GM06990 (cell line): ENCODE measurements around the gene DHDDS.
A peak's percentile ranks its signal among the peaks of the same experiment; 100 is the strongest.
"Not testable (repeated sequence)": the region's sequence is repeated elsewhere in the genome, so short reads cannot be mapped to it uniquely, and the experiment has no call there.

Experiments
- DNase-seq: peaks from one replicate; pipeline ENCODE4 v3.0.0-alpha.2; 2011; ENCODE audit not compliant: insufficient read length; ENCODE audit errors: extremely low read depth
- H3K27me3 ChIP-seq: replicated peaks from 2 replicates; pipeline ENCODE4 v1.6.0; 2011; ENCODE audit warnings: low read length; ENCODE audit not compliant: control insufficient read depth, insufficient read depth
- H3K36me3 ChIP-seq: 2 replicates; pipeline ENCODE4 v1.5.1; 2011; ENCODE audit warnings: low read length; ENCODE audit not compliant: control insufficient read depth, insufficient read depth
- H3K4me3 ChIP-seq: replicated peaks from 2 replicates; pipeline ENCODE4 v1.5.1; 2011; ENCODE audit warnings: low read depth, mild to moderate bottlenecking, control low read depth, low read length
- TF ChIP-seq, protein P1 (sequence below): IDR thresholded peaks from 2 replicates; pipeline ENCODE4 v1.5.1; 2011; ENCODE audit warnings: low read length, control low read depth, mild to moderate bottlenecking, inconsistent platforms; ENCODE audit not compliant: insufficient read depth, poor library complexity, severe bottlenecking

DHDDS gene, protein sequence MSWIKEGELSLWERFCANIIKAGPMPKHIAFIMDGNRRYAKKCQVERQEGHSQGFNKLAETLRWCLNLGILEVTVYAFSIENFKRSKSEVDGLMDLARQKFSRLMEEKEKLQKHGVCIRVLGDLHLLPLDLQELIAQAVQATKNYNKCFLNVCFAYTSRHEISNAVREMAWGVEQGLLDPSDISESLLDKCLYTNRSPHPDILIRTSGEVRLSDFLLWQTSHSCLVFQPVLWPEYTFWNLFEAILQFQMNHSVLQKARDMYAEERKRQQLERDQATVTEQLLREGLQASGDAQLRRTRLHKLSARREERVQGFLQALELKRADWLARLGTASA

DNA sequence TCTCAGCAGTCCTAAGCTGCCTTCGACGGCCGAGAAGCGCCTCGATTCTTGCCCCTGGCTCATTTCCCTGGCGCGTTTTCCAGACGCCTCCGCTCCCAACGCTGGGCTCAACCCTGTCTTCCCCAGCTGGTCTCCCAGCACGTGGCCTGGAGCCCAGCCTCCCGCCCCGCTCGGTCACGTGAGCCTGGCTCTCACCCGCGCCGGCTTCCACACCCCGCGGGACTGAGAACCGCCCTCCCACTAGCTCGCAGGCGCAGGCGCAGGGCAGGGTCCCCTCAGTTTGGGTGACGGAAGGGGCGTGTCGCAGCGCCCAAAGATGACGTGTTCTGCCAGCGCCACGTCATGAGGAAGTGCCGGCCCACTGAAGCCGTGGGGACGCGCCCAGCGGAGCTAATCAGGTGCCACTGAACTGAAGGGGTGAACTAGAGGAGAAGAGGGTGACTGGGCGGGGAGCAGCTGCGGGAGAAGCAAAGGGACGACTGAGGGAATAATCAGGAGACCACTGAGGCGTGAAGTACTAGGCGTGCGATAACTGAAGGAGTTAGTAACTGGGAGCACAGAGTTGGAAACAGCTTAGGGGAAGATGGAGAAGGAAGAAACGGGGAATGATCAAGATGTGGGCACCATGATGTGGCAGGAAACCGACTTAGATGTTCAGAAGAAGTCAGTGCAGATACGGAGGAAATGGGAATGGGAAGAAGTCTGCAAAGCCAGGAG lies at the start of gene DHDDS:
Gene DHDDS, plus strand, starts transcription at position 343 of the 717 bp plus-strand sequence. CDS start 625 bp downstream, outside the sequence.
- H3K4me3 ChIP-seq: peak within 1 kb of the TSS; percentile 87
- TF ChIP-seq, protein P1, sequence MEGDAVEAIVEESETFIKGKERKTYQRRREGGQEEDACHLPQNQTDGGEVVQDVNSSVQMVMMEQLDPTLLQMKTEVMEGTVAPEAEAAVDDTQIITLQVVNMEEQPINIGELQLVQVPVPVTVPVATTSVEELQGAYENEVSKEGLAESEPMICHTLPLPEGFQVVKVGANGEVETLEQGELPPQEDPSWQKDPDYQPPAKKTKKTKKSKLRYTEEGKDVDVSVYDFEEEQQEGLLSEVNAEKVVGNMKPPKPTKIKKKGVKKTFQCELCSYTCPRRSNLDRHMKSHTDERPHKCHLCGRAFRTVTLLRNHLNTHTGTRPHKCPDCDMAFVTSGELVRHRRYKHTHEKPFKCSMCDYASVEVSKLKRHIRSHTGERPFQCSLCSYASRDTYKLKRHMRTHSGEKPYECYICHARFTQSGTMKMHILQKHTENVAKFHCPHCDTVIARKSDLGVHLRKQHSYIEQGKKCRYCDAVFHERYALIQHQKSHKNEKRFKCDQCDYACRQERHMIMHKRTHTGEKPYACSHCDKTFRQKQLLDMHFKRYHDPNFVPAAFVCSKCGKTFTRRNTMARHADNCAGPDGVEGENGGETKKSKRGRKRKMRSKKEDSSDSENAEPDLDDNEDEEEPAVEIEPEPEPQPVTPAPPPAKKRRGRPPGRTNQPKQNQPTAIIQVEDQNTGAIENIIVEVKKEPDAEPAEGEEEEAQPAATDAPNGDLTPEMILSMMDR: no peak
- no peaks in the 10 kb centered on the region; the same call in 1 of the 2 replicates for H3K36me3 ChIP-seq
- DNase-seq: peak; percentile 97
- H3K27me3 ChIP-seq: no peaks in the 10 kb centered on the region

DNA sequence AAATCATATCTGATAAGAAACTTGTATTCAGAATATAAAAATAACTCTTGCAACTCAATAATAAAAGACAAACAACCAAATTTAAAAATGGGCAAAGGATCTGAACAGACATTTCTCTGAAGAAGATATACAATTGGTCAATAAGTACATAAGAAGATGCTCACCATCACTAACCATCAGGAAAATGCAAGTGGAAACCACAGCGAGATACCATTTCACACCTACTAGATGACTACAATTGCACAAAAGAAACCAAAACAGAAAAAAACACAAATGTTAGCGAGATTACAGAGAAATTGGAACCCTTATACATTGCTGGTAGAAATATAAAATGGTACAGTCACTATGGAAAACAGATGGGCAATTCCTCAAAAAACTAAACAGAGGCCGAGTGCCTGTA lies 48.0 kb upstream of the DHDDS start:
- TF ChIP-seq, protein P1: no peak
- DNase-seq: no peak
- Histone ChIP-seq H3K36me3 (no peaks in the 10 kb centered on the region), H3K4me3 (no peak overlapping the region), H3K27me3 (no peaks in the 10 kb centered on the region)

DNA sequence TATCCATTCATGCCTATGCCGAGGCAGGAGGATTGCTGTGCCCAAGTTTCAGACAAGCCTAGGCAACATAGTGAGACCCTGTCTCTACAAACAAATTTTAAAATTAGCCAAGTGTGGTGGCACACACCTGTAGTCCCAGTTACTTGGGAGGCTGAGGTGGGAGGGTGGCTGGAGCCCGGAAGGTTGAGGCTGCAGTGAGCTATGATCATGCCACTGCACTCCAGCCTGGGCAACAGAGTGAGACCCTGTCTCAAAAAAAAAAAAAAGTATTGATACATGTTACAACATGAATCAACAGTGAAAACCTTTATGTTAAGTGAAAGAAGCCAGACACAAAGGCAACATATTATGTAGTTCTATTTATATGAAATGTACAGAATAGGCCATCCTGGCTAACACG lies 47.1 kb upstream of the DHDDS start:
- H3K27me3 ChIP-seq, DNase-seq, H3K36me3 ChIP-seq, H3K4me3 ChIP-seq: not testable (repeated sequence)

DNA sequence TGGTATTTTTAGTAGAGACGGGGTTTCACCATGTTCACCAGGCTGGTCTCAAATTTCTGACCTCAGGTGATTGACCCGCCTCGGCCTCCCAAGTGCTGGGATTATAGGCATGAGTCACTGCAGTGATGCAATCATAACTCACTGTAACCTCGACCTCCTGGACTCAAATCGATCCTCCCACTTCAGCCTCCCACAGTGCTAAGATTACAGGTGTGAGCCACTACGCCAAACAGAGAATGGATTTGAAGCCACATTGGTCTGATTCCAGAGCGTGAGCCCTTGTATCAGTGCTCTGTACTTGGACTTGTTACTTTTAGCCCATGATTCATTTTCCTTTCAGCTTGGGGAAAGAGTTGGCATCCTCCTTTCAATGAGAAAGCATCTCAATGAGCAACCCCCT lies 44.7 kb upstream of the DHDDS start:
- TF ChIP-seq, protein P1: no peak
- DNase-seq: no peak
- no peak overlapping the region for H3K4me3 ChIP-seq
- H3K27me3 ChIP-seq: no peaks in the 10 kb centered on the region
- no peaks in the 10 kb centered on the region for H3K36me3 ChIP-seq

DNA sequence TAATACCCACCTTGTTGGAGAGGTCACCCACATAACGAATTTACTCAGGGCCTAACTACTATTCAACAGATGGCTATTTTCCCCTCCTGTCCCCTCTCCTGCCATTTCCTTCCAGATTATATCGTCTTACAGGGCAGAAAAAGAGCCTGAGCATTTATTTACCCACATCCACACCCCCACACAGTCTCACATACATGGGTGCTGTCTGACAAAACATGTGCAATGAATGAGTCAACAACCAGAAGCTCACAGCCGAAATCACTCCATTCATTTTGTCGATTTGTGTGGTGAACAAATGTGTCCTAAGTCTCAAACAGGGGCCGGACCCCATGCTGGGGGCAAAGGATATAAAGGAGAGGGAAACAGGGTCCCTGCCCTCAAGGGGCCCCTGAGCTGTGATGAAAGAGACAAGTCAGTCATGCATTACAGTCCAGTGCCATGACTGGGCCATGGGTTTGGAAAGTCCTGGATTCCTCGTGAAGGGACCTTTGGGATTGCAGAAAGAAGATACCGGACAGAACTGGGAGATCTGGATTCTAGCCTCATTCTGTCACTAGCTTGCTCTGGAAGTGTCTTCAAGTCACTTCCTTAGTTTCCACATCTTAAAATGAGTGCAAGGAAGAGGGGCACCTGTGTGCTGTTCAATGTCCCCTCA lies 43.2 kb upstream of the DHDDS start:
- DNase-seq: no peak
- TF ChIP-seq, protein P1: no peak
- Histone ChIP-seq H3K4me3 (no peak overlapping the region), H3K27me3 (no peaks in the 10 kb centered on the region), H3K36me3 (no peaks in the 10 kb centered on the region)
